ENCODE results near the gene SKAP1. TPM values are rescaled to one million over a fixed set of nuclear protein-coding genes. Genes with fewer than 3 reads are reported as not detected.
"Not testable (repeated sequence)": the region's sequence is repeated elsewhere in the genome, so short reads cannot be mapped to it uniquely, and the experiment has no call there.

The SKAP1 gene
- total RNA-seq, 1 experiment from 2014 or later: not detected

DNA sequence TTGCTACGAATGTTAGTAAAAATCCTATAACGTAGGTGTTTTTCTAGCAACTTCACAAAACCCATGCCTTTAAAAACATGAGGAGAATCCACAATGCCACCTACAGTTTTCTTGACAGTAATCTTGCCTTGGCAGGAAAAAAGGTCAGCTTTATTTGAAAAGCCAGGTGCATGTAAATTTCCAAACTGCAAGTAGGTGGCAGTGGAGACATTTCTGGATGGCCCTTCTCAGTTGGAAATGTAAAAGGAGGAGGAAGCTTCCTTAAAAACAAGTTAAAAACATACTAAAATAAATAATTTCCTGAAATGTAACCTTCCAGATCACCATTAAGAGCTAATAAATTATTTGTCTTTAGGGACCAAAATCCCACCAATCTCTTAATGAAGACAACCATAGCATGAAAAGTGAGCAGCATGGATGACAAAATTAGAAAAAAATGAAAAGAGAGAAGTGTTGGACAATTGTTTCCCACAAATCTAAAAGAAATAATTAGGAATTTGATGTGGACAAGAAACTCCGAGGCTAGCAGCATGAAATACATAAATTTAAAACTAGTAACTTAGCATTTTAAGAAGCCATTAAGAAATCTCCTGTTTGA, 170.2 kb downstream of the SKAP1 start:
- H3K9me3 ChIP-seq: no peaks in the 10 kb centered on the region
- H3K27me3 ChIP-seq: no peaks in the 10 kb centered on the region
- no peaks in the 10 kb centered on the region for H3K36me3 ChIP-seq
- DNase-seq: no peak
- H3K4me3 ChIP-seq: no peak overlapping the region

GRCh38 chr17:48258331-48258730, 171.7 kb downstream of the SKAP1 start:
- Histone ChIP-seq H3K4me3 (no peak overlapping the region), H3K9me3 (no peaks in the 10 kb centered on the region), H3K36me3 (no peaks in the 10 kb centered on the region), H3K27me3 (no peaks in the 10 kb centered on the region)
- no peak for DNase-seq

GRCh38 chr17:48255759-48256158, 174.3 kb downstream of the SKAP1 start:
- DNase-seq: no peak
- Histone ChIP-seq H3K27me3 (no peaks in the 10 kb centered on the region), H3K4me3 (no peak overlapping the region), H3K9me3 (no peaks in the 10 kb centered on the region), H3K36me3 (no peaks in the 10 kb centered on the region)

- H3K36me3 ChIP-seq: no peaks in the 10 kb centered on the region
- no peak for DNase-seq
- H3K4me3 ChIP-seq: no peak overlapping the region
- H3K27me3 ChIP-seq: no peaks in the 10 kb centered on the region
- no peaks in the 10 kb centered on the region for H3K9me3 ChIP-seq
Measured at GRCh38 chr17:48254896-48255295, 175.1 kb downstream of the SKAP1 start.

DNA sequence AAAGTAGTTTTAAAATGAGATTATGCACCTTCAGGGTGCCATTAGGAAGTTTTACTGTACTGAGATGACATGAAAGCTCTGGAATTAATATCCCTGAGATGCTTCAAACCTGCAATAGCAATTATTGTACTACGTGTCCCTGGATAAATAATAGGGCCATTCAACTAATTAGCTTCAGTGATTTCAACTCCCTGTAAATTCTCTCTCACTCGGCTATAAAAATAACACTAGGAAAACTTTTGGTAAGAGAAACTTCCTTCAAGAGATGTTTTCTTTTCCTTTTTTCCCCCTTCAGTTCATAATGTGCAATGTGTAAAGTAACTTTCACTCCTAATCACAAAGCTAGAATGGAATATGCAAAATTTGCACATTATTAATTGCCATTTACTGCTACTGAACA, 176.0 kb downstream of the SKAP1 start:
- H3K27me3 ChIP-seq: no peaks in the 10 kb centered on the region
- DNase-seq: no peak
- H3K4me3 ChIP-seq: no peak overlapping the region
- no peaks in the 10 kb centered on the region for H3K36me3 ChIP-seq
- no peaks in the 10 kb centered on the region for H3K9me3 ChIP-seq

DNA sequence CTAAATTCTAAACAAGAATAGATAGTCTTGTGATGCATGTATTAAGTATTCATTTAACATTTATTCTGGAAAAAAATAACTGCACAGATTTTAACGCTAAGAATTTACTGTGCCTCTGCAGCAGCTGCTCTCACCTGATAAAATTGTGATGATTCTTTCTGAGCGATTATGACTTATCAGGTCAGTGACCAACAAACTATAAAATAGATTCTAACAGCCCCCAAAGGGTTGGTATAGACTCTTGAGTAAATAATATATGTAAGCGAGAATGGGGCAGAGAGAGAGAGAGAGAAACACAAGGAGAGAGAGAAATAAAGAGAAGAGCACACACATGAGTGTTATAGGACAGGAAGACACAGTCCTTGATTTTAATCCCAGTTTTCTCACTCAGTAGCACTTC, 178.1 kb downstream of the SKAP1 start:
- Histone ChIP-seq H3K4me3 (no peak overlapping the region), H3K27me3 (no peaks in the 10 kb centered on the region), H3K9me3 (no peaks in the 10 kb centered on the region), H3K36me3 (no peaks in the 10 kb centered on the region)
- no peak for DNase-seq

DNA sequence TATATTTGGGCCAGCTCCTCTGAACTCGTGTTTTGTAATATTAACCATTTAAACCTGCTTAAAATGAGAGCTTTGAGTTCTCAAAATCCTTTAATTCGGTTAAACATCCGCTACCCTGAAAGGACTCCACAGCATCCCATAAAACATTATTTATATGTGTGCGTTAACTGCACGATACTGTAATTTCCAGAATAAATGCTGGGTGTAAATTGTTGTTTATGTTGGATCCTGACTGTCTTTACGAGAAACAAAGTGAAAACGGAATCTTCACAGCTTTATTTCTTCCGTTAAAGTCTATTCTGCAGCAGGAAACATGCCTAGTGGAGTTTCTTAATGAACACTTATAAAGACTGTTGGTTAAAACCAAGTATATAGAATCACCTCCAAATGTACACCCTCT, 179.1 kb downstream of the SKAP1 start:
- DNase-seq: no peak
- Histone ChIP-seq H3K9me3 (no peaks in the 10 kb centered on the region), H3K27me3 (no peaks in the 10 kb centered on the region), H3K36me3 (no peaks in the 10 kb centered on the region), H3K4me3 (peak overlapping the region; percentile 30)

DNA sequence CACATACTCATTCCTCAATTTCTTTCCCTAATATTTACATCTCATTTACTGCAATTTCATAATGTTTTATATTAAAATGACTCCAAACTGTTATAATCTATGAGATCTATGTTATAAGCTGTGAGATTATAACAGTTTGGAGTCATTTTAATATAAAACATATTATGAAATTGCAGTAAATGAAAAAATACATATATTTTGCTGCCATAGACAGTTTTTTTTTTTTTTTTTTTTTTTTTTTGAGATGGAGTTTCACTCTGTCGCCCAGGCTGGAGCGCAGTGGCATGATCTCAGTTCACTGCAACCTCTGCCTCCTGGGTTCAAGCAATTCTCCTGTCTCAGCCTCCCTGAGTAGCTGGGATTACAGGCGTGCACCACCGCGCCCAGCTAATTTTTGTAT, 180.0 kb downstream of the SKAP1 start:
- not testable (repeated sequence) for DNase-seq, H3K36me3 ChIP-seq, H3K27me3 ChIP-seq, H3K4me3 ChIP-seq, H3K9me3 ChIP-seq

DNA sequence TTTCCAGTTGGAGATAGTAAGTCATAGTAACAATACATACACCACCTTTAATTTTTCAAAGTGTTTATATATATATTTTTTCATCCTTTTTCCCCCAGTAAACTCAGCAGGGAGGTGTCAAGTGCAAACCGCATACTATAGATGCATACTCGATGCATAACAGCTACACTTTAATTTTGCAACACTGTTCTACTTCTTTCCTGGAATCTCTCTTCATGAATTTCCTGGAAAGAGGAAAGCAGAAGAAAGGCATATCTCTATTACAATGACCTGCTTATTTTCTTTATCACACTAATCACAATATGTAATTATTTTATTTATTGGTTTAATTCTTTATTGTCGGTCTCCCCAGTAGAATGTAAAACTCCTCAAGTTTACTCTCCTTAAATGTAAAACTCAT, 182.4 kb downstream of the SKAP1 start:
- DNase-seq: no peak
- no peaks in the 10 kb centered on the region for H3K27me3 ChIP-seq
- no peaks in the 10 kb centered on the region for H3K36me3 ChIP-seq
- no peak overlapping the region for H3K4me3 ChIP-seq
- H3K9me3 ChIP-seq: no peaks in the 10 kb centered on the region

GRCh38 chr17:48247038-48247437, 183.0 kb downstream of the SKAP1 start:
- no peak overlapping the region for H3K4me3 ChIP-seq
- H3K9me3 ChIP-seq: no peaks in the 10 kb centered on the region
- H3K27me3 ChIP-seq: no peaks in the 10 kb centered on the region
- DNase-seq: no peak
- H3K36me3 ChIP-seq: no peaks in the 10 kb centered on the region

DNA sequence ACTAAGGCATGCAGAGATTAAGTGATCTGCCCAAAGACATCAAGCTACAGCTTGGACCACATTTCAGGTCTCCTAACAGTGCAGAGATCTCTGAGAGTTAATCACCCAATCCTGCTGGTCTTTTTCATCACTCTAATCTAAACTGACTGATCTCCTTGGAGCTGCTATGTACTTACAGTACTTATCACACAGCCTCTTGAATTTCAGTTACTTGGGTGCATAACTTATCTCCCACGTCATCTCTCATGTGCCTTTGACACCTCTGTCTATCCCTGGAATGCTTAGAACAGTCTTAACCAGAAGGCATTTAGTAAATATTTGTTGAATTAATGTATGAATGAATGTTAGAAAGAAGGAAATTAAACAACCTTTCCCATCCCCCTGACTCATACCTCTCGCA, 183.4 kb downstream of the SKAP1 start:
- no peak for DNase-seq
- Histone ChIP-seq H3K4me3 (no peak overlapping the region), H3K9me3 (no peaks in the 10 kb centered on the region), H3K27me3 (no peaks in the 10 kb centered on the region), H3K36me3 (no peaks in the 10 kb centered on the region)

DNA sequence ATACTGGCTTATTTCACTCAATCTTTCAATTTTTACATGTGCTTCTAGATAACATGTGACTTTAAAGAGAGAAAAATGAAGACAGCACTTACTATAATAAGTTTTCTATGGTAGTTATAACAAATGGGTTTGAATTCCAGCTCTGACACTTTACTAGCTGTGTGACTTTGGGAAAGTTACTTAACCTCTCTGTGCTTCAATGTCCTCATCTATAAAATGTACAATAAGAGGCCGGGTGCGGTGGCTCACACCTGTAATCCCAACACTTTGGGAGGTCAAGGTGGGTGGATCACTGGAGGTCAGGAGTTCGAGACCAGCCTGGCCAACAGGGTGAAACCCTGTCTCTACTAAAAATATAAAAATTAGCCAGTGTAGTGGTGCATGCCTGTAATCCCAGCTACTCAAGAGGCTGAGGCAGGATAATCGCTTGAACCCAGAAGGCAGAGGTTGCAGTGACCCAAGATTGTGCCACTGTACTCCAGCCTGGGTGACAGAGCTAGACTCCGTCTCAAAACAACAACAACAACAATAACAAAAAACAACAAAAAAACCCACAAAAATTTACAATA, 184.5 kb downstream of the SKAP1 start:
- not testable (repeated sequence) for H3K36me3 ChIP-seq, H3K4me3 ChIP-seq, H3K27me3 ChIP-seq, H3K9me3 ChIP-seq, DNase-seq

DNA sequence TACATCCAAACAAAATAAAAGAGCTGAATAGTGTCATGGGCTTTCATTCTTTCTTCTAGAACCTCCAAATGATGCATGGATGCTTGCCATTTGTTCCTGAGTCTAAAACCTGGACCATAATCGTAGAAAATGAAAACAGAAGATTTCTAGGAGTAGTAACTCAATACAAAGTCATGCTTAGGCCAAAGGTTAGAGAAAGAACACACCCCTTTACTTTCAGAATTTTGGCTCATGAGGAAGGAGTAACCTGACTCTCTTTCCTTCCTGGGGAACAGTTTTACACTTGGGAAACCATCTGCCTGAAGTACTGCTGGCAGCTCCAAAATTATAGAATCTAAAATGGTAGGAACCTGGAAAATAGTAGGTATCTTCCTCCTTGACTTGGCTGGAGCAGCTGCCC, 185.2 kb downstream of the SKAP1 start:
- H3K27me3 ChIP-seq: no peaks in the 10 kb centered on the region
- H3K4me3 ChIP-seq: no peak overlapping the region
- H3K36me3 ChIP-seq: no peaks in the 10 kb centered on the region
- no peaks in the 10 kb centered on the region for H3K9me3 ChIP-seq
- DNase-seq: no peak

GRCh38 chr17:48244121-48244711, 185.8 kb downstream of the SKAP1 start:
- H3K4me3 ChIP-seq: no peak overlapping the region
- no peaks in the 10 kb centered on the region for H3K27me3 ChIP-seq
- peak; percentile 61 for DNase-seq
- no peaks in the 10 kb centered on the region for H3K36me3 ChIP-seq
- H3K9me3 ChIP-seq: no peaks in the 10 kb centered on the region

DNA sequence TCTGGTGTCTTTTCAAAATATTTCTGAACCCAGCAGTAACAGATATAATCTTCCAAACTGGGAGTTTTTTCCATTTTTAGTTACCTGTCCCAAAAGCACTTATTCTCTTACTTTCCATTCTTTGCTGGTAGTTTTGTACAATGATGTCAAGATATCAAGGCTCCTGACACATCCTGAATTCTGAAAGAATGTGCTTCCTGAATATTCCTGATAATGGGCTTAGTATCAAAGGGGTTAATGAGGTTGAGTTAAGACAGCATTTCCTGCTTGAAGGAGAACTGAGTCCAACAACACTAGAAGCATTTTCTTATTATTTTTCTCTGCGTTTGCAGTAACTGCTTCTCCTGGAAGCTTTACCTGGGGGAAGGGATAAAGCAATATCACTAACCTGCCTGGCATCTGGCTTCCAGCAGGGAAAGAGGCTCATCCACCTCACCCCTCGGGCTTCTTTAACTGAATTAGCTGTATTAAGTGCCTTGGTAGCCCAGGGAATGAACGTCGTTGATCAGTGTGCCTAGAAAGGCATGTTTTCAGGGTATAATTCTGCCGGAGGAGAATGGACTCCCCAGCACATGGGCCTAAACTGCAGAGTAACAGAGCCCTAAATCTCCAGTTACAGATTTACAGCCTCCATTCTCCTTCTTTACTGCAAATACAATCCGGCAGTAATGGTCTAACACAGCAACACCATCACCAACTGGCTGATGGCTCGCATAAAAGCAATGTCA, 188.1 kb downstream of the SKAP1 start:
- Histone ChIP-seq H3K27me3 (no peaks in the 10 kb centered on the region), H3K36me3 (no peaks in the 10 kb centered on the region), H3K9me3 (no peaks in the 10 kb centered on the region), H3K4me3 (no peak overlapping the region)
- DNase-seq: no peak

GRCh38 chr17:48241131-48241591, 188.9 kb downstream of the SKAP1 start:
- no peak overlapping the region for H3K4me3 ChIP-seq

GRCh38 chr17:48240562-48241130, 189.4 kb downstream of the SKAP1 start:
- Histone ChIP-seq H3K9me3 (no peaks in the 10 kb centered on the region), H3K36me3 (no peaks in the 10 kb centered on the region), H3K4me3 (no peak overlapping the region), H3K27me3 (no peaks in the 10 kb centered on the region)
- DNase-seq: peak; percentile 58

More at GRCh38 chr17:48241131-48241591, 188.9 kb downstream of the SKAP1 start:
- H3K9me3 ChIP-seq: no peaks in the 10 kb centered on the region
- no peaks in the 10 kb centered on the region for H3K27me3 ChIP-seq
- peak; percentile 92 for DNase-seq
- H3K36me3 ChIP-seq: no peaks in the 10 kb centered on the region

Measured in MG63 (cell line).